Heart left ventricle (tissue), 13 donors: ENCODE measurements around the gene SUPT20HL2.
"Not testable (repeated sequence)": the region's sequence is repeated elsewhere in the genome, so short reads cannot be mapped to it uniquely, and the experiment has no call there.

Experiments used
- POLR2A ChIP-seq, 2 donors: fragments of 450-650 bp; IDR thresholded peaks; one replicate each; pipeline ENCODE4 v1.6.1; 2017; ENCODE audit warnings: antibody characterized with exemption in 2 of 2, mild to moderate bottlenecking in 2 of 2, moderate library complexity in 2 of 2
- TF ChIP-seq, protein P1 (sequence below), 12 donors: fragments of 200-600 bp; sonication (generic) in 4 of 12; IDR thresholded peaks; one replicate each; pipeline versions ENCODE4 v1.5.0 to v1.8.0; 2018 to 2022; ENCODE audit warnings: antibody characterized with exemption in 12 of 12, mild to moderate bottlenecking in 5 of 12
- donor health status: ischemic (EF 13 %, LVEDD 7.1; RV severe dilation, severe dysfunction).
- donor health status: DM: no; HTN: yes; CAD: no.
- donor health status: DM: no; HTN: no; CAD: no.
- donor health status: ischemic (EF 25% LVEDD 6.9; RV normal size, moderate dysfunction).
- donor health status: ischemic (EF 25% LVEDD 5.7; RV mildly dilated, moderate dysfunction).
- donor health status: ischemic (EF 35%, LVEDD 5.7; RV mildly dilated, moderate dysfunction).
- donor health status: nonischemic (EF 11% LVEDD 7.7; RV severe dilation, severe dysfunction).
- donor health status: DM: yes; HTN: yes; CAD: no.
- donor health status: PGD.
- donor health status: ischemic (EF 29% LVEDD 5.4; RV normal size, mild dysfunction).
- donor health status: nonischemic (EF 23%, LVEDD 6.1; RV moderate dilation, normal function).

DNA sequence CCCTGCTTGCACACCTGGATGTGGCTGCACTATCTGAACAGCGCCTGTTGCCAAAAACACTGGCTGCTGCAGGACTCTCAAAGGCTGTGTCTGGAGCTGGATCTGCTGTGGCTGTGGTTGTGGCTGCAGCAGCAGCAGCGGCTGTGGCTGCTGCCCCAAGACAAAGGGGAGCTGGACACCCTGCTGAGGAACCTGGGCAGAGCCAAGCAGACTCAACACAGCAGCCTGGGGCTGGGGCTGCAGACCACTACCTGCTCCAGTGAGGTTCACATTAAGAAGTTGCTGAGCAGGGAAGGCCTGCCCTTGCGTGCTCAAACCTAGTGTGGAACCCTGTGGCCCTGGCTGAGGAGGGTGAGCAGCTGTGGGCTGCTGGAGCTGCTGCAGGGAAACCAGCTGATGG is 3.0 kb downstream of the SUPT20HL2 start:
- TF ChIP-seq POLR2A (IDR thresholded peaks at IDR 0.05): not testable (repeated sequence)
- TF ChIP-seq, protein P1, sequence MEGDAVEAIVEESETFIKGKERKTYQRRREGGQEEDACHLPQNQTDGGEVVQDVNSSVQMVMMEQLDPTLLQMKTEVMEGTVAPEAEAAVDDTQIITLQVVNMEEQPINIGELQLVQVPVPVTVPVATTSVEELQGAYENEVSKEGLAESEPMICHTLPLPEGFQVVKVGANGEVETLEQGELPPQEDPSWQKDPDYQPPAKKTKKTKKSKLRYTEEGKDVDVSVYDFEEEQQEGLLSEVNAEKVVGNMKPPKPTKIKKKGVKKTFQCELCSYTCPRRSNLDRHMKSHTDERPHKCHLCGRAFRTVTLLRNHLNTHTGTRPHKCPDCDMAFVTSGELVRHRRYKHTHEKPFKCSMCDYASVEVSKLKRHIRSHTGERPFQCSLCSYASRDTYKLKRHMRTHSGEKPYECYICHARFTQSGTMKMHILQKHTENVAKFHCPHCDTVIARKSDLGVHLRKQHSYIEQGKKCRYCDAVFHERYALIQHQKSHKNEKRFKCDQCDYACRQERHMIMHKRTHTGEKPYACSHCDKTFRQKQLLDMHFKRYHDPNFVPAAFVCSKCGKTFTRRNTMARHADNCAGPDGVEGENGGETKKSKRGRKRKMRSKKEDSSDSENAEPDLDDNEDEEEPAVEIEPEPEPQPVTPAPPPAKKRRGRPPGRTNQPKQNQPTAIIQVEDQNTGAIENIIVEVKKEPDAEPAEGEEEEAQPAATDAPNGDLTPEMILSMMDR (IDR thresholded peaks at IDR 0.05): not testable (repeated sequence)
